NCI-H82 treated with DMSO at 0.1 percent for 48 hours (cell line): ENCODE data around the gene ACP1.

ENCODE experiments used
- DNase-seq: peaks from one replicate; lab custom pipeline; 2025; ENCODE audit not compliant: unreplicated experiment; lab: John Stamatoyannopoulos, UW

Gene ACP1

DNA sequence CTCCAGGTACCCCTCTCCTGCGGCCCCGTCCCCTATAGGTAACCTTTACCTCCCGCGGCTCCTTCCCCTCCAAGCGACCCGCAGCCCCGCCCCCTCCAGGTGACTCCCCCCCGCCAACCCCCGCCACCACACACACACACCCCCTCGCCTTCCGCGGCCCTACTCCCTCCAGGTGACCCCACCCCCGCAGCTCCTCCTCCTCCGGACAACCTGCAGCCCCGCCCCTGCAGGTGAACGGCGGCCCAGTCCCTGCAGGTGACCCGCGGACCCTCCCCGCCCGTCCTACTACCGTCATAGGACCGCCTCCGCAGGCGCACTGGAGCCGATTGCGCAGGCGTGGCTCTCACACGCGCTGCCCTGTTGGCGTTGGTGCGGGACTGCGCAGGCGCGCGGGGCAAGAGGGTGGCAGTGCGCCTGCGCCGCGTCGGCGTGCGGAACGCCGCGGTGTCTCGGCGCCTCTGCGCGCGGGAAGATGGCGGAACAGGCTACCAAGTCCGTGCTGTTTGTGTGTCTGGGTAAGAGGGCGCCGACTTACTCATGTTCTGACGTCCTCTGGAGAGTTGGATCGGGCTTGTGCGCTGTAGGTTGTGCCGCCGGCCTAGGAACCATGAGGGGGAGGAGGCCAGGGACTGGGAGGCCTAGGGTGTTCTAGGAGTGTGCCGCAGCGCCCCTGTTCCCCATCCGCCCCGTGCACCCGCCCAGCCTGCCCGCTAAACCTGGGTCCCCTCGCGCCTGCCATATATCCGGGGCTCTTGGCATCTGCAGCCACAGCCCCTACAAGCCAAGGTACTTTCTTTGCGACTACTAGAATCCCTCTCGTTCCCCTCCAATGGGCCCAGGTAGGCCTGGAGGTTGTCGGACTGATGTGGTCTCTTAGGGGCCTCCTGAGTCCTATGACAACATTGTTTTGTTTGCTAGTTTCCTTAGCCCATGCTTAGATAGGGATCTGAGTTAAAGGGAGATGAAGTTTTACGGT, at the start of gene ACP1:
Gene ACP1 (plus strand): TSS at position 455 of the 976 bp plus-strand sequence. CDS start 18 bp downstream, at position 473.
- DNase-seq = peak; percentile 63

DNA sequence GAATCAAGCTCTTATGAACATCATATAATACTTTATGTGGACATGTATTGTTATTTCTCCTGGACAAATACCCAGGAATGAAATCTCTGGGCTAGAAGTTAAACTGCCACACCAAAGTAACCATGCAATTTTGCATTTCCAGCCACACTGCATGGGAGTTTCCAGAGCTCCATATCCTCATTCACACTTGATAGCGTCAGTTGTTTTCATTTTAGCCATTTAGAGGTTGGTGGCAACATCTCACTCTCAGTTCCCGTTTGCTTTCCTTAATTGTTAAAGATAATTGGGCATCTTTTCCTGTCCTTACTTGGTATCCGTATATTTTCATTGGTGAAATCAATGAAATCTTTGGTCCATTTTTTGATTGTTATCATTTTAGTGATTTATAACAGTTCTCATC, 48.7 kb upstream of the ACP1 start:
- no peak for DNase-seq

- no peak for DNase-seq
Measured at GRCh38 chr2:223451-223850, 41.3 kb upstream of the ACP1 start.

DNA sequence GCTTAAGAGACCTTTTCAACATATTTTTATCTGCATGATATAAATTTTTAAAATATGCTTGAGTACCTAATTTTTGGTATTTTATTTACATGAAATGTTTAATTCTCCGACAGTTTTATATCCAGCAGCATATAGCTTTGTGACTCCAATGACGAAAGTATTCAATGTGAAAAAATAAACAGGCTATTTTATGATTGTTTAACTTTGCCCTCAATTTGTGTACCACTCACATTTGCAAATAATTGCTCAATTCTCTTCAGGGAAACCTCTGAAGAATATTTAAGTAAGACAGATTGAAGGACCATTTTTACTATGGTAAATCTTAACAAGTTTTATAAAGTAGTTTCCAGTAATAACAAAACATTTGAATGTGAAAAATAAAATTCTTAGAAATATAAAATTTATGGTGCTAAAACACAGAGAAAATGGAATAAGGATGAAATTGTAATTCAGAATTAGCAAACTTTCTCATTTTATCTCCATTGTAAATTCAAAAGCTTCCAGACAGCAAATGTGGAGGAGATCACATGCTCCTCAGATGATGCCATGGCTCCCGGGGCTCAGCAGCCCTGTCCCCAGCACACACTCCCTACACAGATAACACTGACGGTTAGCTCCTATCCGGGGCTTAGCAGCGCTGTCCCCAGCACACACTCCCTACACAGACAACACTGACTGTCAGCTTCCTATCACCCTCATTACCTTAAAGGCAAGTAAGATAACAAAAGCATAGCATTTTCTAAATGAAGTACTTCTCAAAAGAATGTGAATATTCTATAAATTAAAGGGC, 40.6 kb upstream of the ACP1 start:
- DNase-seq = no peak

- DNase-seq = no peak
Measured at GRCh38 chr2:228115-228514, 36.6 kb upstream of the ACP1 start.

DNA sequence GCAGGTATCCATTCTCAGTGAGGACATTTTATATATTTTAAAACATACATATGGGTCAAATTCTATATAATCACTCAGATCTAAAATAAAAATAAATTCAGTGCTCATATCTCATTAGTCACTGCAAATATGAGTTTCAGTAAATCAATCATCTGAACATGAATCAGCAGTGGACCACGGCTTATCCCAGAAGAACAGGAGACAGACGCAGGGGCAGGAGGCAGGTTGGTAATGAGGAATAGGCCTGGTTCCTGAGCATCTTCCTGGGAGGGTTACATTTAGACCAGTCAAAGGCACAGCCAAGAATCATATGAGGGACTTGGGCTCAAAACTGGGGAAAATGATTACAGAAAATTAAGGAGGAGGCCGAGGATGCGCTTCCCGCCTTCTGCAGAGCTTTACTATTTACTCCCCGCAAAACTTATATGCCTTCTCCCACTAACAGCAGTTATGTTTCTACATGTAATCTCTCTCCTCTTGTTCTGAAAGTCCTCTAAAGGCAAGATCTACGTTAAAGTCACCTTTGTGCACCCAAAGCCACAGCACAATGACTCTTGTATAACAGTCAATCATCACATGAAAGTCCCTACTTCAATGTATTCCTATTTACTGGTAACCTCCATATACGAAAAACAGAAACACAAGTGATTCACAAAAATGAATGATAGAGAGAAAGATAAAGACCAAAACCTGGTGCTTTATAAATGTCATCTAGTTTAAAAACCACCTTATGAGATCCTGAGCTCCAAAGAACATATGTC, 36.0 kb upstream of the ACP1 start:
- DNase-seq = no peak

- DNase-seq = no peak
Measured at GRCh38 chr2:231521-232185, 33.1 kb upstream of the ACP1 start.

DNA sequence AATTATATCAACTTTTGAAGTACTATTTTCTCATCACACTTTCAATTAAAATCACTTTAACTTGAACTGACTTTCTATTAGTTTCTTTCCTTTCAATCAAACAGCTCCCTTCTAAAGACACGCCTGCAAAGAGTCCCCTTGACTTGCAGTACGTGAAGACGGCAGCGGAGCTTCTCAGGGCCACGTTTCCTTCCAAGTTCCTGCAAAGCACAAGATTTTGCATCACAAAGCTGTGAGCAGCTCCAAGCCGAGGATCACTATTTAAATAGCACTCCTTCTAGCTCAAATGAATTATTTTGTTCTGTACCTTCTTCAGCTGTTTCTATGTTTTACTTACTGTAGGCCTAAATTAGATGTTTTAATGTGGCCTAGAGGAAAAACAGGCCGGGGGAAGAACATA, 31.7 kb upstream of the ACP1 start:
- no peak for DNase-seq

DNA sequence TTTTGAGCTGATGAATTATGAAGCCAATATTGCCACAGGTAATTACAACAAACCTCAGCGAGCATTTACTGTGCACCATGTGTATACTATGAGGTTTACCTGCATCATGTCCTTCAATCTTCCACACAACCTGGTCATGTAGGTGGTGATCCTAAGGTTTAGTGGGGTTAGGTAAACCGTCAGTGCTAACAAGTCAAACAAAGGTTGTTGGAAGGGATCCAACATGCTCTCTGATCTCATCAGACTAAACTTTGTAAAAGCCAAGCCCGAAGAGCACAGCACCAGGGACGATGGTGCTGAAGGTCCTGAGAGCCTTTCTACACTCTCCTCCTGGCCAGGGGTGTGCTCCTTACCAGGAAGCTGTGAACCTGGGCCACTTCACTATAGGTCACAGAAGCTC, 30.3 kb upstream of the ACP1 start:
- DNase-seq = no peak

- no peak for DNase-seq
Measured at GRCh38 chr2:236993-237539, 27.7 kb upstream of the ACP1 start.

DNA sequence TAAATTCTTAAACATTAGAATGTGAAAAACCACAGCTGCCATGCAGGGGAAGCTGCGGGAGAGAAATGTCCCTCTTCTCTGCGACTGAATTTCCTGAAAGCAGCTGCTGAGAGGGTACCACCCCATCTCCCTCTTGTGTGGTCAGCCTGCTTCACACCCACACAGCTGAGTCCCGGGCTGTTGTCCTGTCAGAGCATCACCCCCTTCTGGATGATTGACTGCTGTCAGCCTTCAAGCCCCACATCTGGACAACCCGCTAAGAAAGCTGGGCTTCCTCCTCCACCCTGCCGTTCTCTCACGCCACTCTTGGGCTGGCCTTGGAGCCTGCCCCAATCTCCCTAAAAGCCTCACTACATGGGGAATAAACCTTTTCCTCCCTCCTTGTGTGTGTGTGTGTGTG, 26.9 kb upstream of the ACP1 start:
- no peak for DNase-seq

GRCh38 chr2:238431-238830, 26.3 kb upstream of the ACP1 start:
- no peak for DNase-seq

- no peak for DNase-seq
Measured at GRCh38 chr2:238869-239268, 25.9 kb upstream of the ACP1 start.

- no peak for DNase-seq
Measured at GRCh38 chr2:244547-244946, 20.2 kb upstream of the ACP1 start.

DNA sequence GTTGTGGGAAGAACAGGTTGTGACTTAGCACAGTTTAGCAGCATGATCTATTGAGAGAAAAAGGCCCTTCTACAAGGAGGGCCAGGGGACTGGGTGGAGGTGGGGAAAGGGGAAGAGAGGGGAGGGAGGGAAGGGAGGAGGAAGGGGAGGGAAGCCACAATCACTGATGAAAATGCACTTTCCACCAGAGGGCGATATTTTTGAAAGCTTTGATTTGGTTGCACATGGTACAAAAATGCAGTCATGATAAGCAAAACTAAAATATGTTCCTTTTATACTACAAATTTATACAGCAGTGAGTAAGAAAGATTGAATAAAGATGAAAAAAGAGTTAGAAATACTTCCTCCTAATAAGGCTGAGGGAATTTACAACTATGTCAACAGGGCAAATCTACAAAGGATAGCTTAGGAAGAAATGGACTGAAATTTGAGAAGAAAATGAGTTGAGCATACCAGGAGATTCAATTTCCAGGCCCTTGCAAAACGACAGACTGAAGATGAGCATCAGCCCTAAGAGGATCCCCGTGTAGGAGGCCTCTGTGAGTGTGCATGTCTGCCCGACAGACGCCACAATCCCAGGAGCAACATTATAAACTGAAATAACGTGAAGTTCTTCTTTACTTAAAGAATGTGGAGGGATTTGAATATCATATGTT, 18.1 kb upstream of the ACP1 start:
- DNase-seq = peak; percentile 12

- no peak for DNase-seq
Measured at GRCh38 chr2:248724-249123, 16.0 kb upstream of the ACP1 start.

DNA sequence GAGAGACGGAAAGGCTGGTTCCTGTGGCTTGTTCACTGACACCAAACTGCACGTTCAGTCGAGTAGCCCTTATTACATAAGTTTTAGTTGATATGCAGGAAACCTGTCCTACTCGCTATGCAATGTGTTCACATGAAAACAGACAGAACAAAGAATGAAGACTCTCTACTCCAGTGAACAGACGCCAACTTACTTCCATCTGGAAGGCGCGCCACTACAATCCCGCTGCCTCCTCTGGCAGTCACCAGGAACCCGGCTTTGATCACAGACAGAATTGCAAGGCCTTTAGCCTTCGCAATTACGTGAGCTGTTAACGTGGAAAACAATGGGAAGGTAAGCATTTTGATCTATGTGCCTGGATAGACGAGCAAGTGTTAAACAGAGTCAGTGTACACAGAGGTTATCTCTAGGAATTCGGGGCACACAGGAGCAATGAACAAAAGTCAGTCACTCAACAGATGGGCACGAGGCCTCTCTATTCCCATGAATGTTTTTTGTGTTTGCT, 15.2 kb upstream of the ACP1 start:
- no peak for DNase-seq

GRCh38 chr2:252001-252602, 12.6 kb upstream of the ACP1 start:
- DNase-seq = no peak

DNA sequence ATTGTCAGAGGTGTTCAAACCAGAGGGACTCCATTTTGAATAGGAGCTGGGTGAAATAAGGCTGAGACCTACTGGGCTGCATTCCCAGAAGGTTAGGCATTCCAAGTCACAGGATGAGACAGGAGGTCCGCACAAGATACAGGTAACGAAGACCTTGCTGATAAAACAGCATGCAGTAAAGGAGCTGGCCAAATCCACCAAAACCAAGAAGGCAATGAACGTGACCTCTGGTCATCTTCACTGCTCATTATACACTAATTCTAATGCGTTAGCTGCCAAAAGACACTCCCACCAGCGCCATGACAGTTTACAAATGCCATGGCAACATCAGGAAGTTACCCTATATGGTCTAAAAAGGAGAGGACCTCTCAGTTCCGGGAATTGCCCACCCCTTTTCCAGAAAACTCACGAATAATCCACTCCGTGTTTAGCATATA, 11.5 kb upstream of the ACP1 start:
- DNase-seq = no peak
